Choroid plexus epithelial cell (primary cell): ENCODE measurements around the gene SLC6A12.

Experiments
- DNase-seq: peaks from one replicate; pipeline ENCODE4 v3.0.0-alpha.2; 2010; ENCODE audit warnings: low read depth
- H3K4me3 ChIP-seq: 2 replicates; pipeline ENCODE4 v1.5.1; 2011; ENCODE audit warnings: low read depth, mild to moderate bottlenecking, control low read depth, low read length, moderate library complexity
- TF ChIP-seq, protein P1 (sequence below): conservative IDR thresholded peaks from 2 replicates; pipeline ENCODE4 v1.5.1; 2011; ENCODE audit warnings: low read depth, mild to moderate bottlenecking, control low read depth, inconsistent platforms, low read length, moderate library complexity

Gene SLC6A12

DNA sequence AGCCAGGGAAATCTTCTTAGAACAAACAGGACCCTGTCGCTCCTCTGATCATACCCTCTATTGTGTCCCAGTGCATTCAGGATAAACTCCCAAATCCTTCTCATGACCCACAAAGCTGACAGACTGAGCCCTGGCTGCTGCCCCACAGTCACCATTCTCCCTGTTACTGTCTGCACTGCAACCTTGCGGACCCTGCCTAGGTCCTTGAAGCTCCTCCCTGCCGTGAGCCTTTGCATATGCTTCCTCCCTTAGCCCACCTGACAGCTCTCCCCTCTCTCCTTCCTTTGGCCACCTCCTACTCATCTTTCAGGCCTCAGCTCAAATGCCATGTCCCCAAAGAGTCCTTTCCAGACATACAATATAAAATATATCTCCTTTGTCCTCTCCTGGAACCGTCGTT, 62.4 kb downstream of the SLC6A12 start:
- no peak for DNase-seq

DNA sequence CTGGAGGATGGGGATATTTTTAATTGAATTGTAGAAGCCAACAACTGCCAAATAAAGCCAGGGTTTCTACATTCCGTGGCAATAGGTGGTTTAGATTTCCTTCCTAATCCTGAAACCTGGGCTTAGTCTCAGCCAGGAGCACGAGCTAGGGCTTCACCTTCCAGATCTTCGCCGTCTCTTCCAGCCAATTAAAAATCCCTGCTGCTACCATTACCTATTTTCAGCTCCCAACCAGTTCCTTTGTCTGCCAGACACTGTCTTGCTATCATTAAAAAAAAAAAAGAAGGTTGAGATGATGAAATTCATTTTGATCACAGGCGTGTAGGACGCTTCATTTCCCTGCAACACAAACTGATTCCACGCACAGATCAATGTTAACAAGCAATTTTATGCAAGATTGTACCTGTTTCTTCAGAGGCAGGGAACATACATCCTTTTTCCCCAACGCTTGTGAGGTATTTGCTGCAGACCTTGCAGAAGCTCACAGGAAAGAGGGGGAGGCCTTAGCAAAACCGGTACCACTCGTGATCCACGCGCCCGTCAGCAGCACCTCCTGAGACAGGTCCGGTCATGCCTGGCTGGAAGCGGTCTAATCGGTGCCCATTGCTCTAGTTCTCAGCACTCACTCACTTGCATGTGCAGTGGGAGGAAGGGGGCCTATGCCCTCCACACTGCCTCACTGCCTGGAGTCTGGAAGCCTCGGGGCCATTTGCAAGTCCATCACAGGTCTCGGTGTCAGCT, 65.1 kb downstream of the SLC6A12 start:
- H3K4me3 ChIP-seq, result no peak overlapping the region
- DNase-seq, result no peak
- TF ChIP-seq, protein P1, sequence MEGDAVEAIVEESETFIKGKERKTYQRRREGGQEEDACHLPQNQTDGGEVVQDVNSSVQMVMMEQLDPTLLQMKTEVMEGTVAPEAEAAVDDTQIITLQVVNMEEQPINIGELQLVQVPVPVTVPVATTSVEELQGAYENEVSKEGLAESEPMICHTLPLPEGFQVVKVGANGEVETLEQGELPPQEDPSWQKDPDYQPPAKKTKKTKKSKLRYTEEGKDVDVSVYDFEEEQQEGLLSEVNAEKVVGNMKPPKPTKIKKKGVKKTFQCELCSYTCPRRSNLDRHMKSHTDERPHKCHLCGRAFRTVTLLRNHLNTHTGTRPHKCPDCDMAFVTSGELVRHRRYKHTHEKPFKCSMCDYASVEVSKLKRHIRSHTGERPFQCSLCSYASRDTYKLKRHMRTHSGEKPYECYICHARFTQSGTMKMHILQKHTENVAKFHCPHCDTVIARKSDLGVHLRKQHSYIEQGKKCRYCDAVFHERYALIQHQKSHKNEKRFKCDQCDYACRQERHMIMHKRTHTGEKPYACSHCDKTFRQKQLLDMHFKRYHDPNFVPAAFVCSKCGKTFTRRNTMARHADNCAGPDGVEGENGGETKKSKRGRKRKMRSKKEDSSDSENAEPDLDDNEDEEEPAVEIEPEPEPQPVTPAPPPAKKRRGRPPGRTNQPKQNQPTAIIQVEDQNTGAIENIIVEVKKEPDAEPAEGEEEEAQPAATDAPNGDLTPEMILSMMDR, result no peak

More for the DNA sequence above, 62.4 kb downstream of the SLC6A12 start:
- H3K4me3 ChIP-seq, result no peak overlapping the region
- TF ChIP-seq, protein P1, result no peak

DNA sequence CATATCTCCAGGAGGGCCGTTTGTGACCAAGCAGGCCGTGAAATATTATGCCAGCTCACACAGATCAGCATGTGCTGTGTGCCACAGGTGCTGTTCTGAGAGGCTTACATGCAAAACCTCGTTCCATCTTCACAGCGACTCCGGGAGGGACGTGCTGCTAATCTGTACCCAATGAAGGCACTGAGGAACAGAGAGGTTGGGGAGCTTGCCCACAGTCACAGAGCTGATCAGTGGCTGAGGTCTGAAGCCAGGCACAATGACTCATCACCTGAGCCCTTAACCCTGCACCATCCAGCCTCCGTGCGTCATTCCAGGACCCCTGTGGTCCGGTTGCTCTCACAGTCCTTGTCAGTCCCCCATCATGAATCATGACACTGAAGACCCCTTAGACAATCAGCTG, 66.7 kb downstream of the SLC6A12 start:
- no peak overlapping the region for H3K4me3 ChIP-seq
- DNase-seq, result no peak
- TF ChIP-seq, protein P1, result no peak

DNA sequence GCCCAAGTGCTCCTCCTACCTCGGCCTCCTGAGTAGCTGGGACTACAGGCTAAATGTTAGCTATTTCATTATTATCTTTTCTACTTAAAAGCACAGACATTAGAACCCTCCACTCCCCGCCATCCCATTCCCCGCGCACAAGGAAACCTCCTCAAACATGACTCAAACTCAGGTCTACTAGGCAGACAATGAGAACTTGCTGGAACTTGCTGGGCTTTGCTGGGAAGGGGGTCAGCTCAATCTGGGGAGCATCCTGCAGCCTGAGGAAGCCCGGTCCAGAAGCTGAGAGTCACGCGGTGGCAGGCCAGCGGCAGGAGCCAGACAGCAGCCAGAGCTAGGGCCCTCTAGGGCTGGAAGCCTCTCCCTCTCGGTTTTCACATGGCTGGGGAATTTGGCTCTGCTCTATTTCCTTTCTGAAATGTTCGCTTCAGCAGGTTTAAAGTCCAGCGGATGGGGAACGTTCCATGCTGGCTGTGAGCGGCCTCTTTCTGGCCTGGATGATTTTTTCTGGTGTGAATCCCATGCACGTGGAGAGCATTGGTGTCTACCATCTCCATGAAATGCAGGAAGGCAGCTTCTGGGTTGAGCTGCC, 68.5 kb downstream of the SLC6A12 start:
- TF ChIP-seq, protein P1, result no peak
- H3K4me3 ChIP-seq, result no peak overlapping the region
- no peak for DNase-seq

DNA sequence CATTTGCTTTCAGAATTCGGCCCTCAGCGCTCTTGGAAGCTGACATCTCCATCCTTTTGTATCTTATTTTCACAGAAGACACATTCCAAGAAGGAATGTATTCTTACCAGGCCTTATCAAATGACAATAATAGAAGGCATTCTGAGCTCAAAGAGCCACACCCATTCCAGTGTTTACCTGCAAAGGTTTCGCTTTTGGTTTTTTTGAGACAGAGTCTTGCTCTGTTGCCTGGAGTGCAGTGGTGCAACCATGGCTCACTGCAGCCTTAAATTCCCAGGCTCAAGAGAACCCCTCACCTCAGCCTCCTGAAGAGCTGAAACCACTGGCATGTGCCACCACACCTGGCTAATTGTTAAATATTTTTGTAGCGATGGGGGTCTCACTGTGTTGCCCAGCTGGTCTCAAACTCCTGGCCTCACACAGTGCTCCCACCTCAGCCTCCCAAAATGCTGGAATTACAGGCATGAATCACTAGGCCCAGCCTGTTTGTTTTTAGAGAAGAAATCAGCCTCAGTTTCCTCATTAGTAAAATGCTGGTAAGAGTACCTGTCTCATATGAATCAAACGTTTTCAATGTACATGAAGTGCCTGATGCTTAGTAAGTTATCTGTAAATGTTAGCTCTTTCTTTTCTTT, 69.2 kb downstream of the SLC6A12 start:
- TF ChIP-seq, protein P1, result no peak
- H3K4me3 ChIP-seq, result no peak overlapping the region
- no peak for DNase-seq

DNA sequence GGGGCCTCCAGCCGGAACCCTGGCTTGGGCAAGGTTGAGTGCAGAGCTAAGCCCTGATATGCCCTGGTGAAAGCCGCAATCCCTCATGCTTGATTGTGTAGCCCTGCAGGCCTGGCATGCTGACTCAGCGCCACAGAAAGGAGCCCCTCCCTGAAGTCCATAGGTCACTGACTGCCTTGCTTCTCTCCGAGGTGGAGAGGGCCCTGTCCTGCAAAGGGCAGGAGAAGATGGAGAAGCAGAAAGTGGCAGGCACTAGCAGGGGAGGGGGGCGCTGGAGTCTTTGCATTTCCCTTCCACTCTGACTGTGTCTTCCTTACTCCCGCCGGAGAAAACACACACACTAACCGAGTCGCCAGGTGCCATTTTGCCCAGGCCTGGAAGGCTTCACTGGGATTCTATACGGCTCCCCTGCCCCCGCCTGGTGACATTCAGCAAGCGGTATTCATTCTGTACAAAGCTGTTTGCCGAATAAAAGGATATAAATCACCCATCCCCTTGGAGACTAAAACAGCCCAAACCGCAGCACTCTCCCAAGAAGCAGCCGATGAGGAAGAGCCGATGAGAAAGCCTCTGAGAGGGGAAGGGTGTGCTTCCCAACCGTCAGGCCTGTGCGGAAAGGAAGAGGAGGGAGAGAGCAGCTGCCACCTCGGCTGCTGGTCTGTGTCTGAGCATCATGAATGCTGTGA, 69.8 kb downstream of the SLC6A12 start:
- DNase-seq, result no peak
- no peak overlapping the region for H3K4me3 ChIP-seq
- TF ChIP-seq, protein P1, result no peak
